GM19324 (cell line): ENCODE data around the gene HEPACAM.

Source experiments
- ATAC-seq: cut with Tn5 transposase; IDR thresholded peaks from one replicate; pipeline ENCODE4 v1.9.1; 2021; ENCODE audit warnings: mild to moderate bottlenecking, moderate library complexity; ENCODE audit not compliant: unreplicated experiment, low FRiP score

HEPACAM gene

DNA sequence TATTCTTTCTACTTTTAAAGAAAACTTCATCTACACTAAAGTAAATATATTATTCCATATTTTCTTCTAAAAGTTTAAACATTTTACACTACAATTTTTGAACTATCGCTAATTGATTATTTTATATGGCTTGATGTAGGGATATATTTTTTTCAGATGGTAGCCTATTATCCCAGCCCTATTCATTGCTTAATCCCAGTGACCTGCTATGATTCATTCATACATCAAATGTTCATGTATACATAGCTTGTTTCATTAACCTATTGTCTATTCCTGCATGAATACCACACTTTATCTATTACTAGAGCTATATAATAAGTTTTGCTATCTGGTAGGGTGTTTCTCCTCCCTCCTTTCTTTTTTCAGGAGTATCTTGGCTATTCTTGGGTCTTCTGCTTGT, 33.2 kb downstream of the HEPACAM start:
- no peak for ATAC-seq

DNA sequence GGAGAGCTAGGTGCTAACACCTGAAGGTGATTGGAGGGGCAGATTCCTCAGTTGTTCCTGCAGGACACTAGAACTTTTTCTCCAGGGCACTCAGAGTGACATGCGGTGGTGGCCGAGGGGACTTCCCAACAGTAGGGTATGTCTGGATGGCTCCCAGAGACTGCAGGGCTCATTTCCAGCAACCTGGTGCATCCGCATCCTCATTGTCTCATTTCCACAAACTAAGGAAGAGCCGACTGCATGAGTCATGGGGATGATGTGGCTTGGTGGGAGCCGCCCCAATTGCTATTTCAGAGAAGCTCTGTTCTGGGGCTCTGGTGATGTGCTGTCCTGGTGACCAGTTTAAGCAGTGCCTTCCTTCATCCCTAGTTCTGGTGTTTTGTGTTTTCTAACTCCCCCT, 35.4 kb downstream of the HEPACAM start:
- ATAC-seq, result no peak

DNA sequence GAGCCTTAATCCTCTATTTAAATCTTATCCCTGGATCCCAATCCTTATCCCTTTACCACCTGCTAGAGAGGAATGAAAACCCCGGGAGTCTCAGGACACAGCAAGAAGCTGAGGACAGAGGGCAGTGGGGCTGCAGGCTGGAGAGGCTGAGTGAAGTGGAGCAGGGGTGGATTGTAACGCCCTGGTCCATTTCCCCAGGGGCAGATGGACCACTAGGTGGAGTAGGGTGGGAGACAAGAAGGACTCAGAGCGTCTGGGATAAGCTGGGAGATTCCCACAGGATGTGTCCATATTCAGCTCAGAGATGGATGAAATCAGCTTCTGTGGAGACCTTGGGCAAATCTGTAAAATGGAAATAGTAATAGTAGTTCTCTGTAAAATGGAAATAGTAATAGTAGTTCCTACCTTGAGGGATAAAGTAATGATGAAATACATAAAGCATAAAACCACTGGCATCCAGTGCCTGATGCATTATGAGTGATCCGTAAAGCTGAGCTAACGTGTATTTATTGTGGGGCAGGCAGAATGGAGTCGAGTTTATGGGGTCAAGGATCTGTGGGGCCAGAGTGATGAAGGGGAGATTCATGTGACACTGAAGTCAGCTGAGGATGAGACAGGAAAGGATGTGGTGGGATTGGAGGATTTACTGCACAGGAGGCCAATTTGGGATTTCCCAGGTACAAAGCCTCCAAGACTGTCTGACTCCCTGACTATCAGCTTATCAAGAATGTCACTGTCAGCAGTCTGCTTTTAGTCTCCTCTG, 36.3 kb downstream of the HEPACAM start:
- no peak for ATAC-seq

DNA sequence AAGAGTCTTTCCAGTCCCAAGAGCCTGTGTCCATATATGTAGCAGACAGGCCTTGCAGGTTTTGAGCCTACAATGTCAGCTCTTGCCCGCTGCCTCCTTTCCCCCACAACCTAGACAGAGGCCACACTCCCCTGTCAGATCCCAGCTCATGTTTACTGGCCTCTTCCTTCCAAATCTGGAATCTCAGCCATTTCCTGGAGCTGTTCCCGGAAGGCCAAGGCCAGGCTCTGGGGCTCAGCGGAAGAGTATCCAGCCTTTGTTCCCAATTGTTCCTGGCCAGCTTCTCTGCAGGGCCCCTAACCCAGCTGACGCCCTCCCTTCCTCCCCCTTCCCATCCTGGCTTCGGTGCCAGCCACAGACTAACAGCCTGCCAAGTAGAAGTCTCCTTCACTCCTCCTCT, 37.1 kb downstream of the HEPACAM start:
- ATAC-seq, result no peak

DNA sequence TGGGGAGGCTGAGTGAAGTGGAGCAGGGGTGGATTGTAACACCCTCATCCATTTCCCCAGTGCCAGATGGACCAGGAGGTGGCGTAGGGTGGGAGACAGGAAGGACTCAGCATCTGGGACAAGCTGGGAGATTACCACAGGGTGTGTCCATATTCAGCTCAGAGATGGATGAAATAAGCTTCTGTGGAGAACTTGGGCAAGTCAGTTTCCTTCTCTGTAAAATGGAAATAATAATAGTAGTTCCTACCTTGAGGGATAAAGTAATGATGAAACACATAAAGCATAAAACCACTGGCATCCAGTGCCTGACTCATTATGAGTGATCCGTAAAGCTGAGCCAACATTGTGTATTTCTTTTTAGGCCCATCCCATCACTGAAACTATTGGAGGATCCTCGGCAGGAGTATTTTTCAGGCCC, 37.6 kb downstream of the HEPACAM start:
- ATAC-seq, result no peak

DNA sequence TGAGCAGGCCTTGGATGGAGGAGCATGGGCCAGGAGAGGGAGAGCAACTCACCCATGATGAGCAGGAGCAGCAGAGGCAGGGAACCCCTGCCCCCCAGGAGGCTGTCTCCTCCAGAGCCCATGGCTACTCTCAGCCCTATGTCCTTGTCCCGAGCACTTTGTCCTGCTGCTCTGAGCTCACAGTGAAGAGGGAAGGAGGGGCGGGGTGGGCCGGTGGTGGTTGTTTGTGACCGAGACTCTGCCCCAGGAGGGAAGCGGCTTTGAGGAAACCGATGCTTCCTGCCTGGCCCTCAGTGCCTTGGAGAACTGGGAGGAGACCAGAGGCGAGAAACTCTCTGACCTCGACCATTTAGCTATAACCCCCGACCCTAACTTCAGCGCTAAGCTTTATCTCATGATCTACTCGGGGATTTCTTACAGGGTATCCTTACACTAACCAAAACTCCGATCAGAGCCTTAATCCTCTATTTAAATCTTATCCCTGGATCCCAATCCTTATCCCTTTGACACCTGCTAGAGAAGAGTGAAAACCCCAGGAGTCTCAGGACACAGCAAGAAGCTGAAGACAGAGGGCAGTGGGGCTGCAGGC, 38.1 kb downstream of the HEPACAM start, which contains the start of gene ROBO4:
TSS of gene ROBO4 (minus strand) at position 192 of the 589 bp plus-strand sequence. CDS start at position 122, 70 bp downstream.
- no peak for ATAC-seq

DNA sequence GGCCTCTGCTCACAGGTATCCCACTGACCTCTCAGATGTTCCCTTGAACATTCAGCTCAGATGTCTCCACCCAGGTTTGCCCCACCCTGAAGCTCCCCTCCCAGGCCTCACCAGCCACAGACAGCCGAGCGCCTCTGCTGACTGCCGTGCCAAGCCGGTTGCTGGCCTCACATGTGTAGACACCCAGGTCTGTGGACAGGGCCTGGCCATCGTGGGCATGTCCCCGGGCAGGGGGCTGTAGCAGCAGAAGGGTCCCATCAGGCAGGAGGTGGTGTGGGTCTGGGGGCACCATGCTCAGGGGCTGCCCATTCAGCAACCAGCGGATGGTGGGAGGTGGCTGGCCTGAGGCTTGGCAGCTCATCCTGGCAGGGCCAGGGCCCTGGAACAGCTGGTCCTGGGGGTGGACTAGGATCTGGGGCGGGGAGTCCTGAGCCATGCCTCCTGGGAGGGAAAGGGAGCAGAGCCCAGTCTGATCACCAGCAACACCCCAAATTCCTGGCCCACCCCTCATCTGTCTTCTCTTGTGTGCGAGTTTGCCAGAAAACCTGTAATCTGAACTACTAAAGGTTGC, 38.9 kb downstream of the HEPACAM start:
- no peak for ATAC-seq

DNA sequence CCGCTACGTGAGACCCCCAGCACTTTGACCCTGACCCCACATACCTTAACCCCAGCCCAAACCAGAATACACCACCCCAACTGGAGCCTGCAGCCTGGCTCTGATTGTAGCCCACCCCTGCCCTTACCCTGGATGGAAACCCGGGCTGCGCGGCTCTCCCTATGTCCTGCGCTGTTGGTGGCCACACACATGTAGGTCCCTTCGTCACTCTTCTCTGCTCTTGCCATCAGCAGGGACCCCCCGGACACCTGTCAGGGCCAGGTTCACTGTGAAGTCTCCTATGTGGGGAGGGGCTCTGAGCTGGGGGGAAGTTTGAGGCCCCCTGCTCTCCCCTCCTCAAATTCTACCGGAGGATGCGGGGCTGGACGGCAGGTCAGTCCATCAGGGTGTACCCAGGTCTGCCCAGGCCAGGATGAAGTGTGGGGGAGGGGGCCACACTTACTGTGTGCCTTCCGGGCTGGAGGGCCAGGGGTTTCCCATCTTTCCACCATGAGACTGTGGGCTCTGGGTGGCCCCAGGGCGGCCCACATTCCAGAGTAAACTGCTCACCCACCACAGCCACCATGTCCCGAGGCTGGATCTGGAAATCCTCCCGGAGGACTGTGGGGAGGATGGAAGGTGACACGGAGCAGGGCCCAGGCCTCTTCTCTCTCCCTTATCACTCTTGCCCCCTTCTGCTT, 39.6 kb downstream of the HEPACAM start:
- no peak for ATAC-seq

DNA sequence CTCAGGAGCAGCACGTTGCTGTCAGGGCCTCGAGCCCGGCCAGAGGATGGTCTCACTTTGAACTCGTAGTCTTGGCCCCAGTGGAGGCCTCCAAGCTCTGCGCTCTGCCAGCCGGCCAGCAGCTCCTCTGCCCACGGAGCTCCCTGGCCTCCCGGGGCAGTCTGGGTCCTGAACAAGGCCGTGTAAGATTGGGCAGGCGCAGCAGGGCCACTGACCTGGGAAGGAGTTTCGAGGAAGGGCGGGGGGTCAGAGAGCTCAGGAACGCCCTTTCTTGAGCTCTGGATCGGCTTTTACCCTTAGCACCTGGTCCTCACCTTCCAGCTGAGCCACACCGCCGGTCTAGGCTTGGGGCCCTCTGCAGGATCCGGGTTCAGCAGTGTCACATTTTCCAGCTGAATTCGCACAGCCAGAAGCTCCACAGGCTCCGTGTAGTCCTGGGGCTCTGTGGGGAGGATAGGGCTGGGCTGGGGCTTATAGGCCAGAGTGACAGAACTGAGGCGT, 40.3 kb downstream of the HEPACAM start:
- no peak for ATAC-seq

DNA sequence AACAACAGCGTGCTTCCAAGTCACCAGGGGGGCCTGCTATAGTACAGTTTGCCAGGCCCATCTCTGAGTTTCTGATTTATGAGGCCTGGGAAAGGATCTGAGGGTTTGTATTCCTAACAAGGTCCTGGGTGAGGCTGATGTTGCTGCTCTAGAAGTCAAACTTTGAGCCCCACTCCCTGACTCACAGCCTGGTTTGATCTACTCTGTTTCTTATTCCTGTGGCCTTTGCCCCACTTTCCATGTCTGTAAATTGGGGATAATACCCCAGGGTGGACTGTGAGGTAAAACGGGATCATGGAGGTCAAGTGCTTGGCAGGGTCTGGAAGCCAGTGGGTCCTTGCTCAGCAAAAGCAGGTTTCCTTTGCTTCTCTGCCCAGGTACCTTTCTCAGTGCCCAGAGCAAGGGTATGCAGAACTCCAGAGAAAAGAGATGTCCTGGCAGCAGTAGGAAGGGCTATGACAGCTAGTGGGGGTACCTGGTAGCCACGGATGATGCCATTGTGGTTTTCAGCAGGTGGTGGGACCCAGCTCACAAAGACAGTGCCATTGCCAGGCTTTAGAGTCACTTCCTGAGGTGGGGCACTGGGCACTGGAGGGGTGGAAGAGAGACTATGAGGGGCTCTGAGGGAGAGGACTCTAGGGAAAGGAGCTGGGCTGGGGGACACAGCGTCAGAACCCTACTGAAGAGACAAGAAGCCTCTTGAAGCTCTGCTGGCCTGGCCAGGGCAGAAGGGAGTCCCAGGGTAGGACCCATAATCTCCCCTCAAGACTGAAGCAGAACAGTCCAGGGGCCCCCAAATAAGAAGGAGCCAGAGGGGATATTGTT, 41.0 kb downstream of the HEPACAM start:
- ATAC-seq, result no peak

DNA sequence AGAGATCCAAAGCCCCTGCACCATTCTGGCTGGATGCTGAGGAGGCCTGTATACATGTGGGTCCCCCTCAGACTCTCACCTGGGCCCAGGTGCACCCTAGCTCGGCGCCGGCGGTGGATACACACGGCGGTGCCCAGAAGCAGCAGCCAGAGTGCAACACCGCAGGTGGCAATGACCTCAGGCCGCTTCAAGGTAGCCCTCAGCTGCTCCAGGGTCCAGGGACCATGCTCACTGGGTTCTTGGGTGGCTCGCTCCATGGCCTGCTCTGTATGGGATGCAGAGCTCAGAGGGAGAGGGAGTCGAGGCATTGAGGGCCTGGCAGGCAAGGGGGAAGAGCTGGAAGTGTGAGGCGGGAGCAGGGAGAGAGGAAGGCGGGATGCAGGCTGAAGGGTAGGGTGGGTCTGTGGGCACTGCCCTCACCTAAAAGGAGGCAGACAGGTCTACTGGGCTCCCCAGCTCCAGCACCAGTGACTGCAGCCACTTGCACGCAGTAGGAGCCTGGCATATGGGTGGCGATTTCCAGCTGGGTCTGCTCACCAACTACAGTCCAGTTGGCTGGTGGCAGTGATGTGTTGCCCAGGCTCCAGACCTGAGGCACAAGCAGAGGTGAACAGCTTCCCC, 42.0 kb downstream of the HEPACAM start:
- no peak for ATAC-seq

DNA sequence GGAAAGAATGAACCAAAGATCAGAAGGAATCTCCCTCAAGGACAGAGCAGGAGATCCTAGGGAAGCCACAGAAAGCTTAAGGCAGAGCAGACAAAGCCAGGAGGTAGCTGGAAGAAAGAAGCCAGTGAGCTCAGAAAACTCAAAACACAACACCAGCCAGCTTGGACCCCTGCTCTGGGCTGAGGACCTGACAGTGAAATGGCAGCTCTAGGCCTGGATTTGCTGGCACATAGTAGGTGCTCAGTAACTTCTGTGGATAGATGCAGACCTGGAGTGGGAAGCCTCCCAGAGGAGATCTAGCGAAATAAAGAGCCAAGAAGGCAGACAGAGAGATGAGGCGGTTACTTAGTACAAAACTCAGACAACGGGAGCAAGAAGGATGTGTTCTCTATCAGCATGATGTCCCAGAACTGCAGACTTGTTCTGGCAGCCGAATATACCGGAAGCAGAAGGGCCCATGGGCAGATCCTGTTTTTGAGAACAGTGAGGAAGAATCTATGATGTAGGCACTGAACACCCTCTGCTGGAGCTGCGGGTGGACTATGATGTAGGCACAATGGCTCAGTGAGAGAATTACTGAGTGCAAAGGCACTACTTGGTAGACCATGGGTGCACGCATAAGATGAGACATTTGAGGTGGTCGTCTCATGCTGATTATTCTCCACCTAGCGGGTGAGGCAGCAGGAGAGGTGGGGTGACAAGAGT, 42.9 kb downstream of the HEPACAM start:
- ATAC-seq, result no peak

DNA sequence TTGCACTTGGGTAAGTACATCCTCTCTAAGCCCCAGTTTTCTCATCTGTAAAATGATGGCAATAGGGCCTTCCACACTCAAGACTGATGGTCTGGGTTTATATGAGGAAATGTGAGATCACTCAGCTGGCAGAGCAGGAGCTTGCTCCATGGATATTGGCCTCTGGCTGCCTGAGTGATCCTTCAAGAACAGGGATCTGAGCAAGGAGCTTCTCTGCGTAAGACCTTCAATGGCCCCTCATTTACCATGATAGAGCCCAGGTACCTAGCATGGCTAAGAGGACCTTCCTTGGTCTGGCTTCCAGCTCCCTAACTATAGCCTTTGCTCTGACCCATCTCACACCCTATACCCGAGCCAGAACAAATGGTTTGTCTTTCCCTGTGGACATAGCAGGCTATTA, 43.7 kb downstream of the HEPACAM start:
- ATAC-seq, result no peak

DNA sequence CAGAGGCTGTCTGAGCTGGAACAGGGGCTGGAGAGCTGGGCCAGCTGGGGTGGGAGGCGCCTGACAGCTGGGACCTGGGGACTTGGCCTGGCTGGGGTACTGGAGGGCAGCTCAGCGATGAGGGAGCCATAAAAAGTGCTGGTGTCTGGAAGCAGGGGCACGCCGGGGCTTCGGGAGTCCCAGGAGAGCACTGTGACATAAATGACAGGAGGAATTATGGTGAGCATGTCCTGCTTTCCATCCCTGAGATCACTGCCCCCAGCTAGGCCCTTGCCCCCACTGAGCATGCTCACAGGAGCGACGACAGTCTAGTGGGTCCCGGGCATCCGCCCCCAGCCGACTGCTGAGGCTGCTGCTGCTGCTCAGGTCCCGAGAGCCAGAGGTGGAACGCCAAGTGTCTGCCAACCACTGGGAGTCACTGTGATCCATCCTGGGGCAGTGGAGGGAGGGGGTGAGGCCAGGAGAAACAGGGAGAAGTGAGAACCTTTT, 44.4 kb downstream of the HEPACAM start:
- ATAC-seq, result no peak

DNA sequence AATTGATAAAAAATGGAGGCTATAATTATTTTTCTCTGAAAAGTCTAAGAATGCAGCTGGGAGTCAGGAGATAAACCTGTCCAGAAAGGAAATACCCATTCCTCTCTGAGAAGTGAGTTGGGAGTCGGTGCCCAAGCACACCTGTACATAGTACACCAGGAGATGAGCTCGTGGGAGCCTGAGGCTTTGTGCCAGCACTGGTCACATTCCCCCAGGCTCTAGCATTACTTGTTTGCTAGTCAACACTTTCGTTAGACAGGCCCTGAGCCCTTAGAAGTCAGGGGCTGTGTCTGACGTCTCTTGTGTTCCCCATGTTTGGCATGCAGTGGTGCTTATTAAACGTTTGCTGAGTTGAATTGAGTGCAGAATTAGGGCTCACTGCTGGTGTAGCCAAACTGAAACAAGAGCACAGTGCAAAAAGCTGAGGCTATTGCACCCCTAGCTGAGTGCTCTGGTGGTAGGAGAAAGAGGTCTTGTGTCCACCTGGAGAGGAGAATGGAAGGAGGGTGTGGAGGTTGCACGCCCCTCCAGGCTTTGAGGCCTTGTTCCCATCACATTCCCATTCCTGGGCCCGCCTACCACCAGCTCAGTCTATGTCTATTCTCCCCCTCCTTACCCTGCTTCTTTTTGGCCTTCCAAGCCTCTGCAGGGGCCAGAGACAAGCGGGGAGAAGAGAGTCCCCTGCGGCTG, 45.0 kb downstream of the HEPACAM start:
- no peak for ATAC-seq

DNA sequence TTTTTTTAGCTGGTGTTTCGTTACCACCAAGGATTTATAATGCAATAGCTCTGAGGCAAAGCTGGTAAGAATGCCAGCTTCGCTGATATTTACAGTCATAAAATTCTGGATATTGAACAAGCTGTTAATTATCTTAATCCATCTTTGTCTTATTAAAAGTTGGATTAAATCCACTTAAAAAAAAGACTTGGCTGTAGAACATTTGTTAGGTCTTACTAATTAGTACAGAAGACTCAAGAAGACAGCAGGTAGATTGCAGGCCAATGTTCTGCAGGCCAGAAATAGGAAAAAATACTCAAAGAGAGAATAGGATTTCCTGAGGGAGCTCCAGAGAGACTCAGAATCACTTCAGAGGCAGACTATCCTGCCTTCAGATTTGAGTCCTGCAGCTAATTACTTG, 45.7 kb downstream of the HEPACAM start:
- ATAC-seq, result no peak

DNA sequence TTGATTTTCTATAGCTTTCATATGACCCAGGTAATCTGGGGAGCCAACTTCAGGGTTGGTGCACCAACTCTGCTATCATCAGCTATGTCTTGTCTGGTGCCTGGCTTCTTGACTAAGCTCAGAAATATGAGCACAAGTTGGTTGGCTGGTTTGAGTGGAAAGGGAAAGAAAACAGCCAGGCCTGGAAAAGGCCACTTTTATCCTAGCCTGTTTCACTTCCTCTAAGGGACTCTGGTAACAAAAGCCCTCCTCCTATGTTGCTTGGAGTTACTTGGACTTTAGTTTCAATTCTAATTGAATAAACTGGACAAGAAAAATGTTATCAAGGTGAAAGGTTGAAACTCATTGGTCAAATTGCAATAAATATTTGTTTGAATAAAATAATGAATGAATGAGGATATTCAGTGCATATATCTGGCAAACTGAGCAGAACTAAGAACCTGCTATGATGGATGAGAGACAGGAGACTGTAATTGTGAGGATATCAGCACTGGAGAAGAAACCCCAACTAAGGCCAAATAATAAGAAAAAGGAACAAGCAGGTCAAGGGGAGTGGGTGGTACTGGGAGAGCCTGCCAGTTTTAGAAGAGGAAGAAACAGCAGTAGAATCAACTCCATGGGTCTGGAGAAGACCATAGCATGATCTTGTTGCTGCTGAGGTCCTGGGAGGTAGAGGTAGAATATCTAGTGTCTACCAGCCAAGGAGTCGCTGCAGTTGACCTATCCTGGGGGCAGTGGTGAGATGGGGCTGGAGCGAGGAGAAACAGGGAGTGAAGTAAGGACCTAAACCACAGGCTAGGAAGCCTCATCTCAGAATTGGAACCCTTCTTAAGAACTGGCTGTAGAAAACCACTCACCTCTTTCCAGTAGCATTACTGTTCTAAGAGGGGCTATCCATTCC, 46.4 kb downstream of the HEPACAM start:
- no peak for ATAC-seq

DNA sequence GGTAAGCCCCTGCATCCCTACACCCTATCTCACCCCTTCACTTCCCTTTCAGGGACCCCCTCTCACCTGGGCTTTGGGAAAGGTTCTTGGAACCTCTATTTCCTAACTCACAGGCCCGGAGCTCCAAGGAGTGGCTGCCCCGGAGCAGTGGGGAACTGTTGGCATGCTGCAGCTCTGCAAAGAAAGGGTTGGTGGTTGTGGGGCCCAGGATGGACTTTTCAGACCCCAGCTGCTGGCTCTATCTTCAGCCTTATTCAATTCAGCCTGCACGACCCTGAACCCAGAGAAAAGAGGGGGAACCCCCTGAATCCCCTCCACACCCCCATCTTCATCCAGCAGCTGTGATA, 48.2 kb downstream of the HEPACAM start:
- no peak for ATAC-seq
